Suprapubic skin (tissue), 4 donors: ENCODE results near the gene IFITM10.

ENCODE experiments used
- CTCF ChIP-seq, 2 donors: fragments of 200-600 bp in 1 of 2; fragments of 450-650 bp in 1 of 2; sonication (generic) in 1 of 2; IDR thresholded peaks; one replicate each; pipeline ENCODE4 v1.5.1; 2016 to 2019; ENCODE audit warnings: antibody characterized with exemption in 2 of 2, mild to moderate bottlenecking in 1 of 2, moderate library complexity in 1 of 2
- POLR2A ChIP-seq, 2 donors: fragments of 450-650 bp; IDR thresholded peaks; one replicate each; pipeline ENCODE4 v1.6.1; 2017; ENCODE audit warnings: antibody characterized with exemption in 2 of 2, mild to moderate bottlenecking in 2 of 2, moderate library complexity in 2 of 2
- POLR2AphosphoS5 ChIP-seq, 3 donors: sonication (generic); formaldehyde crosslinking; IDR thresholded peaks; one replicate each; pipeline ENCODE4 v1.6.1; 2017; ENCODE audit warnings: antibody characterized with exemption in 3 of 3

GRCh38 chr11:1748636-1749394, 1.6 kb downstream of the IFITM10 start:
- TF ChIP-seq POLR2A (IDR thresholded peaks at IDR 0.05) (no peak), CTCF (IDR thresholded peaks at IDR 0.05) (no peak), POLR2AphosphoS5 (IDR thresholded peaks at IDR 0.05) (no peak)
